Thyroid gland (tissue), 4 donors: ENCODE measurements around the gene CD46.

Experiments
- POLR2A ChIP-seq, 2 donors: fragments of 450-650 bp; IDR thresholded peaks; one replicate each; pipeline ENCODE4 v1.6.1; 2017; ENCODE audit warnings: antibody characterized with exemption in 2 of 2, mild to moderate bottlenecking in 2 of 2, moderate library complexity in 1 of 2
- TF ChIP-seq, protein P1 (sequence below), 6 experiments: fragments of 200-600 bp in 3 of 6; fragments of 450-650 bp in 3 of 6; sonication (generic) in 3 of 6; IDR thresholded peaks; one replicate each; pipeline ENCODE4 v1.5.1; 2016 to 2019; ENCODE audit warnings: antibody characterized with exemption in 6 of 6, mild to moderate bottlenecking in 2 of 6, inconsistent platforms in 1 of 6, moderate library complexity in 1 of 6

DNA sequence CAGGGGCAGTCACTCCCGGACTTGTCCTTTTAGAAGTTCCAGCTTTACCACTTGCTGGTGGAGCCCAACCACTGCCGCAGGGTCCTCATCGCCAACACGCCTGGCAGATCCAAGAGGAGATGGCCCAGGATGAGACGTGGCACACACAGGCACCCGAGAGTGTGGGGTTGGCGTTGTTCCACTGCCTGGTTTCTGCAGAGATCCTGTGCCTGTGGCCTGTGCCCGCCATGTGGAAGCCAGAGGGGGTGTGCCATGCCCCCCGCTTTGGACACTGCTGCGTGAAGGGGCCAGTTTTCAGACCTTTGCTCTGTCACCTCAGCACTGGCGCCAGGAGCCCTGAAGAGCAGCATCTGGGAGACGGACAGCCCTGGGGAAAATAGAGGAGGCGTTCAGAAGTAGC is 10.8 kb downstream of the CD46 start:
- TF ChIP-seq, protein P1, sequence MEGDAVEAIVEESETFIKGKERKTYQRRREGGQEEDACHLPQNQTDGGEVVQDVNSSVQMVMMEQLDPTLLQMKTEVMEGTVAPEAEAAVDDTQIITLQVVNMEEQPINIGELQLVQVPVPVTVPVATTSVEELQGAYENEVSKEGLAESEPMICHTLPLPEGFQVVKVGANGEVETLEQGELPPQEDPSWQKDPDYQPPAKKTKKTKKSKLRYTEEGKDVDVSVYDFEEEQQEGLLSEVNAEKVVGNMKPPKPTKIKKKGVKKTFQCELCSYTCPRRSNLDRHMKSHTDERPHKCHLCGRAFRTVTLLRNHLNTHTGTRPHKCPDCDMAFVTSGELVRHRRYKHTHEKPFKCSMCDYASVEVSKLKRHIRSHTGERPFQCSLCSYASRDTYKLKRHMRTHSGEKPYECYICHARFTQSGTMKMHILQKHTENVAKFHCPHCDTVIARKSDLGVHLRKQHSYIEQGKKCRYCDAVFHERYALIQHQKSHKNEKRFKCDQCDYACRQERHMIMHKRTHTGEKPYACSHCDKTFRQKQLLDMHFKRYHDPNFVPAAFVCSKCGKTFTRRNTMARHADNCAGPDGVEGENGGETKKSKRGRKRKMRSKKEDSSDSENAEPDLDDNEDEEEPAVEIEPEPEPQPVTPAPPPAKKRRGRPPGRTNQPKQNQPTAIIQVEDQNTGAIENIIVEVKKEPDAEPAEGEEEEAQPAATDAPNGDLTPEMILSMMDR (IDR thresholded peaks at IDR 0.05): no peak
- no peak for TF ChIP-seq POLR2A (IDR thresholded peaks at IDR 0.05)
